Panc1 (cell line): ENCODE measurements around the gene GRM7.

Experiments used
- CTCF ChIP-seq: fragments of 450-650 bp; IDR thresholded peaks from 2 replicates; pipeline ENCODE4 v1.5.1; 2017; ENCODE audit warnings: mild to moderate bottlenecking
- REST ChIP-seq, 2 experiments: IDR thresholded peaks; 2 replicates each; pipeline ENCODE4 v1.6.1; 2011 to 2012; ENCODE audit warnings: low read depth in 2 of 2, control low read depth in 1 of 2, low read length in 1 of 2, mild to moderate bottlenecking in 1 of 2, moderate library complexity in 1 of 2; ENCODE audit not compliant: insufficient read depth in 1 of 2
- TCF7L2 ChIP-seq: IDR thresholded peaks from 2 replicates; pipeline ENCODE4 v1.6.1; 2011; ENCODE audit warnings: mild to moderate bottlenecking, low read depth, low read length, inconsistent platforms

- TF ChIP-seq CTCF (no peak), TCF7L2 (no peak), REST (IDR thresholded peaks at IDR 0.05; ENCODE audit: insufficient read depth in 1 of 2, low read depth in 2 of 2, low read length in 1 of 2) (no peak)
Measured at GRCh38 chr3:7640787-7641186, 779.9 kb downstream of the GRM7 start.
